ENCODE measurements around the gene MTMR12. TPM values are rescaled to one million over a fixed set of nuclear protein-coding genes. Genes with fewer than 3 reads are reported as not detected.

The MTMR12 gene
- total and polyA plus RNA-seq, 2 of the 13 experiments (the other 11 are each of a cell fraction or from before 2014, with no cell fraction given): 23.4 to 36.6 TPM

- TF ChIP-seq ARID5B (CRISPR knock-in tag; IDR thresholded peaks at IDR 0.05): peak; percentile 59; the same call in 1 of the 2 replicates
- TF ChIP-seq GTF2F1 (IDR thresholded peaks at IDR 0.05; ENCODE audit: low read length): no peak
- peak; percentile 23; the same call in 1 of the 2 replicates for TF ChIP-seq ZNF770 (CRISPR knock-in tag; IDR thresholded peaks at IDR 0.05)
- TF ChIP-seq, protein P1, sequence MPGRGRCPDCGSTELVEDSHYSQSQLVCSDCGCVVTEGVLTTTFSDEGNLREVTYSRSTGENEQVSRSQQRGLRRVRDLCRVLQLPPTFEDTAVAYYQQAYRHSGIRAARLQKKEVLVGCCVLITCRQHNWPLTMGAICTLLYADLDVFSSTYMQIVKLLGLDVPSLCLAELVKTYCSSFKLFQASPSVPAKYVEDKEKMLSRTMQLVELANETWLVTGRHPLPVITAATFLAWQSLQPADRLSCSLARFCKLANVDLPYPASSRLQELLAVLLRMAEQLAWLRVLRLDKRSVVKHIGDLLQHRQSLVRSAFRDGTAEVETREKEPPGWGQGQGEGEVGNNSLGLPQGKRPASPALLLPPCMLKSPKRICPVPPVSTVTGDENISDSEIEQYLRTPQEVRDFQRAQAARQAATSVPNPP (CRISPR knock-in tag; IDR thresholded peaks at IDR 0.05): no peak
- TF ChIP-seq LRRFIP1 (CRISPR knock-in tag; conservative IDR thresholded peaks at IDR 0.05): no peak
- no peak for TF ChIP-seq HNF4G (IDR thresholded peaks at IDR 0.05; ENCODE audit: borderline replicate concordance, low read depth, low read length)
- TF ChIP-seq HNF4G (CRISPR knock-in tag; IDR thresholded peaks at IDR 0.05; ENCODE audit: borderline replicate concordance, low read depth): no peak
- 0 out of 2 replicates have a peak, but pooled peaks have one; percentile 14 for TF ChIP-seq HNF4A (CRISPR knock-in tag; IDR thresholded peaks at IDR 0.05)
- peak; percentile 74 for TF ChIP-seq FOXP4 (CRISPR knock-in tag; IDR thresholded peaks at IDR 0.05)
- no peak for TF ChIP-seq SOX13 (IDR thresholded peaks at IDR 0.05)
- peak in 1 of 2 experiments; percentile 26; a peak in 1 of 4 replicates for TF ChIP-seq SOX13 (CRISPR knock-in tag; conservative IDR thresholded peaks at IDR 0.05 in 1 of 2, IDR thresholded peaks at IDR 0.05 in 1 of 2)
- peak; percentile 34; the same call in 1 of the 2 replicates for TF ChIP-seq NFIC (IDR thresholded peaks at IDR 0.05; ENCODE audit: low read length)
- TF ChIP-seq HDAC2 (CRISPR knock-in tag; IDR thresholded peaks at IDR 0.05): 0 out of 2 replicates have a peak, but pooled peaks have one; percentile 34
- no peak for TF ChIP-seq JUN (CRISPR knock-in tag; IDR thresholded peaks at IDR 0.05)
- TF ChIP-seq ELF4 (CRISPR knock-in tag; IDR thresholded peaks at IDR 0.05; ENCODE audit: borderline replicate concordance): 0 out of 2 replicates have a peak, but pooled peaks have one; percentile 59
- TF ChIP-seq STAG1 (CRISPR knock-in tag; IDR thresholded peaks at IDR 0.05): peak; percentile 30
- peak; percentile 92 for TF ChIP-seq ELF3 (CRISPR knock-in tag; IDR thresholded peaks at IDR 0.05)
- TF ChIP-seq ZNF20 (CRISPR knock-in tag; IDR thresholded peaks at IDR 0.05): no peak
- TF ChIP-seq MIXL1 (CRISPR knock-in tag; IDR thresholded peaks at IDR 0.05): peak; percentile 47; the same call in 1 of the 2 replicates
- peak; percentile 66 for TF ChIP-seq SAP130 (CRISPR knock-in tag; IDR thresholded peaks at IDR 0.05; ENCODE audit: low read depth)
Measured at GRCh38 chr5:32270178-32270577, 42.6 kb downstream of the MTMR12 start (continued).

Measured in HepG2 (cell line).